ENCODE measurements around the gene GUCY2F.

DNA sequence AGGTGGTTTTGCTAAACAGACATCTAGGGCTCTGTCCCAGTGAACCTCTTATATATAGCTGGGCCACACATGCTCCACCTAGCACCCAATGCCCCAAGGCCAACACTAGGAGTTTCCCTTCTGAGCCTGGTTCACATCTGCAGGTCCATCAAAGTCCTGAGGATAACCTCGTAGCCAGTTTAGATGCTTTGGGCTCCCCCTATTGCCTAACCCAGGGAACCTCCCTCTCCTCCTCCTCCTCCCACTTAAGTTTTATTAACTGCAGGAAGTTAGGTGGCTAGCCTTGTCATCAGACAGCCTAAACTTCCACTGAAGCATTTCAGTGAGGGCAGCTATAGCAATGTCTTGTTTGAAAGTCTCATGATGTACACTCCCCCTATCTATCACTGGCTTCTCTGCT lies 88.0 kb downstream of the GUCY2F start:
- TF ChIP-seq, protein P1, sequence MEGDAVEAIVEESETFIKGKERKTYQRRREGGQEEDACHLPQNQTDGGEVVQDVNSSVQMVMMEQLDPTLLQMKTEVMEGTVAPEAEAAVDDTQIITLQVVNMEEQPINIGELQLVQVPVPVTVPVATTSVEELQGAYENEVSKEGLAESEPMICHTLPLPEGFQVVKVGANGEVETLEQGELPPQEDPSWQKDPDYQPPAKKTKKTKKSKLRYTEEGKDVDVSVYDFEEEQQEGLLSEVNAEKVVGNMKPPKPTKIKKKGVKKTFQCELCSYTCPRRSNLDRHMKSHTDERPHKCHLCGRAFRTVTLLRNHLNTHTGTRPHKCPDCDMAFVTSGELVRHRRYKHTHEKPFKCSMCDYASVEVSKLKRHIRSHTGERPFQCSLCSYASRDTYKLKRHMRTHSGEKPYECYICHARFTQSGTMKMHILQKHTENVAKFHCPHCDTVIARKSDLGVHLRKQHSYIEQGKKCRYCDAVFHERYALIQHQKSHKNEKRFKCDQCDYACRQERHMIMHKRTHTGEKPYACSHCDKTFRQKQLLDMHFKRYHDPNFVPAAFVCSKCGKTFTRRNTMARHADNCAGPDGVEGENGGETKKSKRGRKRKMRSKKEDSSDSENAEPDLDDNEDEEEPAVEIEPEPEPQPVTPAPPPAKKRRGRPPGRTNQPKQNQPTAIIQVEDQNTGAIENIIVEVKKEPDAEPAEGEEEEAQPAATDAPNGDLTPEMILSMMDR (IDR thresholded peaks at IDR 0.05), result no peak
- TF ChIP-seq POLR2AphosphoS5 (IDR thresholded peaks at IDR 0.05), result no peak
- TF ChIP-seq POLR2A (IDR thresholded peaks at IDR 0.05), result no peak

Data from gastroesophageal sphincter (tissue), 3 donors.